NCI-H2171 (cell line): ENCODE measurements around the gene MCTP1.
"Not testable (repeated sequence)": the region's sequence is repeated elsewhere in the genome, so short reads cannot be mapped to it uniquely, and the experiment has no call there.

ENCODE experiments used
- DNase-seq: peaks from one replicate; lab custom pipeline; 2025; lab: John Stamatoyannopoulos, UW

MCTP1 gene

GRCh38 chr5:95252801-95253200 is 32.1 kb downstream of the MCTP1 start:
- DNase-seq: no peak

DNA sequence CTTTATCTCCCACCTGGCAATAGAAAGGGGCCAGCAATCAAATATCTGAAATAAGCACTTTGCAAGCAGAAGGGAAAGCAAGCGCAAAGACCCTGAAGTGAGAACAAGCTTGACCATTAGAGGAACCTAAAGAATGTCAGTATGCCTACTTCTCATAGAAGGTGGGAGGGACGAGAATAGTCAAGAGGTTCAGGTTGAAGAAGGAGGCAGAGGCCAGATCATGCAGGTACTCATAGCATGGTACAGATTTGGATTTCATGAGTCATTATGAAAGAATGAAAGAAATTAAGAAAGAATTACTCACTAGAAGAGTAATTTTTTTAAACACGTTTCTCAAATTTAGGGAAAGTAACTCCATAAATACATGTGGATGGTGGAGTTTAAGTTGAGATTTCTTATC is 33.7 kb downstream of the MCTP1 start:
- DNase-seq: no peak

DNA sequence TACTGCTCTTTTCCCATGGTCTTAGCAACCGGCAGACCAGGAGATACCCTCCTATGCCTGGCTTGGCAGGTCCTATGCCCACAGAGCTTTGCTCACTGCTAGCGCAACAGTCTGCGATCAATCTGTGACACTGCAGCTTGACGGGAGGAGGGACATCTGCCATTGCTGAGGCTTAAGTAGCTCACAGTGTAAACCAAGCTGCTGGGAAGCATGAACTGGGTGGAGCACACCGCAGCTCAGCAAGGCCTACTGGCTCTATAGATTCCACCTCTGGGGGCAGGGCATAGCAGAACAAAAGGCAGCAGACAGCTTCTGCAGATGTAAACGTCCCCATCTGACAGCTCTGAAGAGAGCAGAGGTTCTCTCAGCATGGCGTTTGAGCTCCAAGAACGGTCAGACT is 40.4 kb downstream of the MCTP1 start:
- DNase-seq: no peak

GRCh38 chr5:95241635-95242034 is 43.3 kb downstream of the MCTP1 start:
- no peak for DNase-seq

GRCh38 chr5:95241161-95241560 is 43.7 kb downstream of the MCTP1 start:
- no peak for DNase-seq

GRCh38 chr5:95238560-95239325 is 46.2 kb downstream of the MCTP1 start:
- DNase-seq: no peak

- no peak for DNase-seq
These were observed 47.6 kb downstream of the MCTP1 start for GRCh38 chr5:95237324-95237723.

DNA sequence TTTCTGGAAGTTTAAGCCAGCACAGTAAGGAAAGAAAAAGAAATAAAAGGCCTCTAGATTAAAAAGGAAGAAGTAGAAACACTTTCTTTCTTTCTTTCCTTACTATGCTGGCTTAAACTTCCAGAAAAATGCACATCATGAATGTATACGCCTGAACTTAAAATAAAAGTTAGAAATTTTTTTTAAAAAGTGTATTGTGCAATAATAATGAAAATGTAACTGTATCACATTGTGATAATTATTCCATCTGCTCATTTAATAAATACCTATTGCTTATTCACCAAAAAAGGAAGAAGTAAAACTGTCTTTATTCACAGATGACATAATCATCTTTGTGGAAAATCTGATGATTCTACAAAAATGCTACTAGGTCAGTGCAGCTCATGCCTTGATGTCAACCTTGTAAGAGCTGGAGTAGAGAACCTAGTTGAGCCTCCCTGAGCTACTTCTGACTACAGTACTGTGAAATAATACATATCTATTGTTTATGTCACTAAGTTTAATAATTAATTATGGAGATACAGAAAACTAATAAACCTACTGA is 49.4 kb downstream of the MCTP1 start:
- no peak for DNase-seq

- DNase-seq: no peak
These were observed 55.2 kb downstream of the MCTP1 start for GRCh38 chr5:95229646-95230045.

GRCh38 chr5:95224701-95225459 is 60.0 kb downstream of the MCTP1 start:
- DNase-seq: no peak

- DNase-seq: no peak
These were observed 61.2 kb downstream of the MCTP1 start for GRCh38 chr5:95223566-95224258.

DNA sequence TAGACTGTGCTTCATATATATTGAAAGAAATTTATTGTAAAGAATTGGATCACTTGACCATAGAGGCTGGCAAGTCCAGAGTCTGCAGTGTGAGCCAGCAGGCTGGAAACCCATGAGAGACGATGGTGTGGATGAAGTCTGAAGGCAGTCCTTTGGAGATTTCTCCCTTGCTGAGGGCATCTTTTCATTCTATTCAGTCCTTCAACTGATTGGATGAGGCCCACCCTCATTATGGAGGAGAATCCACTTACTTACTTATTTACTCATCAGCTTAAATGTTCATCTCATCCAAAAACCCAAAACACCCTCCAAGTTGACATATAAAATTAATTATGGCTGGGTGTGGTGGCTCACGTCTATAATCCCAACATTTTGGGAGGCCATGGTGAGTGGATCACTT is 62.1 kb downstream of the MCTP1 start:
- no peak for DNase-seq

GRCh38 chr5:95221234-95221633 is 63.7 kb downstream of the MCTP1 start:
- no peak for DNase-seq

GRCh38 chr5:95220381-95220780 is 64.5 kb downstream of the MCTP1 start:
- DNase-seq: no peak

GRCh38 chr5:95219411-95219810 is 65.5 kb downstream of the MCTP1 start:
- no peak for DNase-seq

DNA sequence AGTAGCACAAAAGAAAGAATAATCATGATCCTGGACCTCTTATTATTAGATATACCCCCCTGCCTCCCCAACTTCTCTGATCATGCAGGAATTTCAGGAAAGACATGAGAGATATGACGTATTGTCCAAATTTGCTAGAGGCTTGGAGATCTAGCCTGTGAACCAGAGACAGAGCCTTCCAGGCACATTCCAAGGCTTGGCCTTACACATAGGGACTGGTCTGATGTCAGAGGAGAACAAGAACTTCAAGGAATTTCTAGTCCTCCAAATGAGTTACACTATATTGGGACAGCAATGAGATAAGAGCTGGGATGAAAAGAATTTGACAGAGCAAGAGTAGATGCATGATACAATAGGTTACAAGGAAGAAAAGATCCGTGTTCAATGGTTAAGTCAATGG is 67.0 kb downstream of the MCTP1 start:
- DNase-seq: no peak

- DNase-seq: no peak
These were observed 67.5 kb downstream of the MCTP1 start for GRCh38 chr5:95217351-95217750.

DNA sequence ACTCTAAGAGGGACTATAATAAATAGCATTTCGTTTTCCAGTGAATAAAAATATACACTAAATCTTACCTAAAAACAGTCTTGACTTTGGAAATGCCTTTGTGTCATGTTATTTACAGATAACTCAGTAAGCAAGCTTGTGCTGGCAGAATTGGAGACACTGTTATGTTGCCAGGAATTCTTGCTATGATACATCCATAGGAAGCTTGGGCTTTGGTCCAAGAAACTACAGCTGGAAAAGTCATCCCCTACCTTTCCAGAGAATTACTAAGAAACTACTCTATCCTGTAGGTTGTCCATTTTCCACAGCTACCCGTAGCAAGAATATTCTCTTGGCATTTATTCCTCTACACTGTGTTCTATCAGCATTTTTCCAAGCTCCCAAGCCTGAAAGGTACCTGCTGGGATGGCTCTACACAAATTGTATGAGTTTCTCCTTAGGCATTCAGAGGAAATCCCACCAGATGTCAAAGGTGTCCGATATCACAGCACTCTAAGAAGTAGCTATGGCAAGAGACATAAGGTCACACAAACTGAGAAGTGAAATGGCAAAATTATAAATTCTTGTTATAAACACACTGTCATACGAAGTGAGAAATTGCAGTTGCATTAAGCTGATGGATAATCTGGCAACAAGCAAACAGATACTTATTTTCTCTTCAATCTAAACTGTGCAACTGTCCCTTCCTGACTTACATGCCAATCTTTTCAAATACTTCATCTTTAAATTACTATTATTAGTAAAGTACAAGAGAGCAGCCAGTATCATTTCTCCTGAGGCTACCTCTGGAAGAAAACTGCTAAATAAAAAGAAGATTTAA is 68.5 kb downstream of the MCTP1 start:
- no peak for DNase-seq

- not testable (repeated sequence) for DNase-seq
These were observed 77.1 kb downstream of the MCTP1 start for GRCh38 chr5:95207811-95208210.

DNA sequence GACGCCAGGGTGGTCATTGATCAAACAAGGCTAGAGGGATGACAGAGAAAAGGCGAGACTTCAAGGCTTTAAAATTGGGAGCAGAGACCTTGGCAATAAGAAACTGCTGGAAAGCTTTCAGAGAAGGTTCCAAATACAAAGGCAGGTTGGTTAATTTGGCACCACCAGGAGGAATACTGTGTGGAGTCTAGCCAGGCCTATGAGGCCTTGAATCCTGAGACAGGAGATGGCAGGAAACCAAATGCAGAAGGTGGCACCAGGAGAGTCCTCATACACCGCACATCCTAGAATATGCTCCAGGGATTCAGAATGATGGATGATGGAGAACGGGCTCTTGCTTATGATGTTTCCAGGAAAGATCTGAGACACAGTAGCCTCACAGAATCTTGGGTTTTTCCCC is 90.0 kb downstream of the MCTP1 start:
- no peak for DNase-seq

- DNase-seq: no peak
These were observed 93.6 kb downstream of the MCTP1 start for GRCh38 chr5:95191330-95191729.

DNA sequence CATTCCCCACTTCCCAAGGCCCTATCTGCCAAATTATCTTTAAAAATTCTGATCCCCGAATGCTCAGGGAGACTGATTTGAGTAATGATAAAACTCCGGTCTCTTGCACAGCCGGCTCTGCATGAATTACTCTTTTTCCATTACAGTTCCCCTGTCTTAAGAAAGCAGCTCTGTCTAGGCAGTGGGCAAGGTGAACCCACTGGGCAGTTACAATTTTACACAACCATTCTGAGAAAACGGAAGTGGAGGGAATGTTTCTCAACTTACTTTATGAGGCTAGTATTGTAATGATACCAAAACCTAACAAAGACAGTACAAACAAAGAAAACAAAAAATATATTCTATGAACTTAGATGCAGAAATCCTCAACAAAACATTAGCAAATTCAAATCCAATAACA is 100.0 kb downstream of the MCTP1 start:
- DNase-seq: no peak
